Ascending aorta (tissue), 2 donors: Measurements from ENCODE around the gene GBF1. TPM values are rescaled to one million over a fixed set of nuclear protein-coding genes. Genes with fewer than 3 reads are reported as not detected.

Experiments
- DNase-seq, 2 donors: peaks; one replicate each; pipeline ENCODE4 v3.0.0-alpha.2; 2019; ENCODE audit warnings: low spot score in 2 of 2
- H3K27ac ChIP-seq, 2 donors: fragments of 200-600 bp; sonication (generic); one replicate each; pipeline ENCODE4 v1.5.1; 2016 to 2017; ENCODE audit warnings: mild to moderate bottlenecking in 1 of 2
- H3K27me3 ChIP-seq: fragments of 200-600 bp; sonication (generic); one replicate; pipeline ENCODE4 v1.5.1; 2017
- H3K36me3 ChIP-seq, 2 donors: fragments of 200-600 bp; sonication (generic); one replicate each; pipeline ENCODE4 v1.5.1; 2016
- H3K4me1 ChIP-seq, 2 donors: fragments of 200-600 bp; sonication (generic); one replicate each; pipeline ENCODE4 v1.5.1; 2016 to 2017; ENCODE audit warnings: mild to moderate bottlenecking in 1 of 2
- H3K4me3 ChIP-seq, 2 donors: fragments of 200-600 bp; sonication (generic); one replicate each; pipeline ENCODE4 v1.5.1; 2016 to 2017; ENCODE audit warnings: mild to moderate bottlenecking in 1 of 2
- H3K9me3 ChIP-seq, 2 donors: fragments of 200-600 bp; sonication (generic); one replicate each; pipeline ENCODE4 v1.5.1; 2016
- CTCF ChIP-seq, 3 experiments: fragments of 200-600 bp in 2 of 3; fragments of 450-650 bp in 1 of 3; sonication (generic) in 2 of 3; IDR thresholded peaks; one replicate each; pipeline ENCODE4 v1.5.1; 2016 to 2019; ENCODE audit warnings: antibody characterized with exemption in 3 of 3, mild to moderate bottlenecking in 1 of 3, moderate library complexity in 1 of 3
- intact Hi-C: fragments of 100-400 bp; cut with DNase I; formaldehyde crosslinking; loops from one replicate; pipeline ENCODE4 v1.15.1; 2023
- total RNA-seq: library from RNA; depleted of rRNA; stranded (reverse); fragments of >200 nt; gene quantifications from one replicate; pipeline ENCODE4 v1.1.0, GENCODE V29; 2016

The GBF1 gene
- total RNA-seq, 1 donor from 2014 or later: 56.0 TPM

- H3K9me3 ChIP-seq: no peaks in the 10 kb centered on the region
- H3K4me3 ChIP-seq: no peak overlapping the region
- peaks cover 13 to 26% of the 10 kb centered on the region in 2 donors for H3K36me3 ChIP-seq
- intact Hi-C loops: no loop called here
- DNase-seq: no peak
- H3K27me3 ChIP-seq: peaks cover 6% of the 10 kb centered on the region
- H3K27ac ChIP-seq: no peak overlapping the region
- TF ChIP-seq CTCF (IDR thresholded peaks at IDR 0.05): no peak
- H3K4me1 ChIP-seq: peaks cover 8 to 14% of the 10 kb centered on the region in 2 donors
These were observed 159.2 kb downstream of the GBF1 start for GRCh38 chr10:102404361-102405107.

- no peaks in the 10 kb centered on the region for H3K9me3 ChIP-seq
- H3K4me1 ChIP-seq: peaks cover 3 to 8% of the 10 kb centered on the region in 2 donors
- no peak overlapping the region for H3K4me3 ChIP-seq
- H3K27ac ChIP-seq: no peak overlapping the region
- no peak for DNase-seq
- TF ChIP-seq CTCF (IDR thresholded peaks at IDR 0.05): no peak
- H3K36me3 ChIP-seq: peaks cover 13 to 26% of the 10 kb centered on the region in 2 donors
- peaks cover 7% of the 10 kb centered on the region for H3K27me3 ChIP-seq
- intact Hi-C loops: no loop called here
These were observed 159.8 kb downstream of the GBF1 start for GRCh38 chr10:102405108-102405571.

GRCh38 chr10:102405632-102406031, 160.3 kb downstream of the GBF1 start:
- Histone ChIP-seq H3K4me1 (peaks cover 3 to 7% of the 10 kb centered on the region in 2 donors), H3K27ac (no peak overlapping the region), H3K4me3 (no peak overlapping the region), H3K9me3 (no peaks in the 10 kb centered on the region), H3K27me3 (peaks cover 11% of the 10 kb centered on the region), H3K36me3 (peaks cover 13 to 26% of the 10 kb centered on the region in 2 donors)
- DNase-seq: no peak
- TF ChIP-seq CTCF (IDR thresholded peaks at IDR 0.05): no peak
- intact Hi-C loops: no loop called here

- Histone ChIP-seq H3K27ac (no peak overlapping the region), H3K4me3 (no peak overlapping the region)
These were observed 161.5 kb downstream of the GBF1 start for GRCh38 chr10:102406815-102407214.

GRCh38 chr10:102407425-102408130, 162.2 kb downstream of the GBF1 start:
- Histone ChIP-seq H3K9me3 (no peaks in the 10 kb centered on the region), H3K4me3 (no peak overlapping the region), H3K4me1 (peaks cover 3 to 7% of the 10 kb centered on the region in 2 donors), H3K36me3 (peaks cover 0 to 7% of the 10 kb centered on the region in 2 donors), H3K27me3 (peaks cover 12% of the 10 kb centered on the region), H3K27ac (no peak overlapping the region)
- intact Hi-C loops: no loop called here
- TF ChIP-seq CTCF (IDR thresholded peaks at IDR 0.05): no peak
- no peak for DNase-seq

More at GRCh38 chr10:102406815-102407214, 161.5 kb downstream of the GBF1 start:
- TF ChIP-seq CTCF (IDR thresholded peaks at IDR 0.05): no peak
- Histone ChIP-seq H3K9me3 (no peaks in the 10 kb centered on the region), H3K27me3 (peaks cover 12% of the 10 kb centered on the region), H3K4me1 (peaks cover 3 to 7% of the 10 kb centered on the region in 2 donors), H3K36me3 (peaks cover 2 to 14% of the 10 kb centered on the region in 2 donors)
- no peak for DNase-seq
- intact Hi-C loops: no loop called here
